DMS 273 (cell line): ENCODE data around the gene AGPS.
"Not testable (repeated sequence)": the region's sequence is repeated elsewhere in the genome, so short reads cannot be mapped to it uniquely, and the experiment has no call there.

ENCODE experiments used
- DNase-seq: peaks from one replicate; lab custom pipeline; 2025; ENCODE audit not compliant: unreplicated experiment; lab: John Stamatoyannopoulos, UW

AGPS gene

GRCh38 chr2:177410629-177411028, 18.1 kb downstream of the AGPS start:
- DNase-seq, result not testable (repeated sequence)

- DNase-seq, result no peak
These were observed 21.1 kb downstream of the AGPS start for GRCh38 chr2:177413703-177414102.

GRCh38 chr2:177419274-177419673, 26.7 kb downstream of the AGPS start:
- DNase-seq, result peak; percentile 52

- no peak for DNase-seq
These were observed 29.7 kb downstream of the AGPS start for GRCh38 chr2:177422271-177422670.

GRCh38 chr2:177424120-177424519, 31.5 kb downstream of the AGPS start:
- DNase-seq, result not testable (repeated sequence)

- not testable (repeated sequence) for DNase-seq
These were observed 32.0 kb downstream of the AGPS start for GRCh38 chr2:177424620-177425019.

- DNase-seq, result no peak
These were observed 34.7 kb downstream of the AGPS start for GRCh38 chr2:177427316-177427715.

- DNase-seq, result not testable (repeated sequence)
These were observed 35.4 kb downstream of the AGPS start for GRCh38 chr2:177427936-177428335.

GRCh38 chr2:177429688-177430325, 37.2 kb downstream of the AGPS start:
- peak; percentile 87 for DNase-seq

- DNase-seq, result peak; percentile 35
These were observed 37.8 kb downstream of the AGPS start for GRCh38 chr2:177430411-177430810.

- not testable (repeated sequence) for DNase-seq
These were observed 38.6 kb downstream of the AGPS start for GRCh38 chr2:177431111-177431725.

GRCh38 chr2:177432703-177433102, 40.1 kb downstream of the AGPS start:
- no peak for DNase-seq

GRCh38 chr2:177433402-177433801, 40.8 kb downstream of the AGPS start:
- no peak for DNase-seq

- no peak for DNase-seq
These were observed 41.9 kb downstream of the AGPS start for GRCh38 chr2:177434475-177434874.

- no peak for DNase-seq
These were observed 52.6 kb downstream of the AGPS start for GRCh38 chr2:177445200-177445599.

- DNase-seq, result no peak
These were observed 55.5 kb downstream of the AGPS start for GRCh38 chr2:177448031-177448430.

GRCh38 chr2:177449159-177449558, 56.6 kb downstream of the AGPS start:
- no peak for DNase-seq

- no peak for DNase-seq
These were observed 62.6 kb downstream of the AGPS start for GRCh38 chr2:177455187-177455586.

GRCh38 chr2:177459756-177460155, 67.2 kb downstream of the AGPS start:
- not testable (repeated sequence) for DNase-seq

- DNase-seq, result peak; percentile 65
These were observed 68.5 kb downstream of the AGPS start for GRCh38 chr2:177460973-177461585.

- no peak for DNase-seq
These were observed 72.0 kb downstream of the AGPS start for GRCh38 chr2:177464549-177464948.

- DNase-seq, result peak; percentile 15
These were observed 73.0 kb downstream of the AGPS start for GRCh38 chr2:177465400-177466138.
